GM19467 (cell line): ENCODE results near the gene NUP98.
"Not testable (repeated sequence)": the region's sequence is repeated elsewhere in the genome, so short reads cannot be mapped to it uniquely, and the experiment has no call there.

Experiments used
- ATAC-seq: cut with Tn5 transposase; IDR thresholded peaks from one replicate; pipeline ENCODE4 v1.9.1; 2021; ENCODE audit warnings: mild to moderate bottlenecking, moderate library complexity; ENCODE audit not compliant: unreplicated experiment

NUP98 gene

DNA sequence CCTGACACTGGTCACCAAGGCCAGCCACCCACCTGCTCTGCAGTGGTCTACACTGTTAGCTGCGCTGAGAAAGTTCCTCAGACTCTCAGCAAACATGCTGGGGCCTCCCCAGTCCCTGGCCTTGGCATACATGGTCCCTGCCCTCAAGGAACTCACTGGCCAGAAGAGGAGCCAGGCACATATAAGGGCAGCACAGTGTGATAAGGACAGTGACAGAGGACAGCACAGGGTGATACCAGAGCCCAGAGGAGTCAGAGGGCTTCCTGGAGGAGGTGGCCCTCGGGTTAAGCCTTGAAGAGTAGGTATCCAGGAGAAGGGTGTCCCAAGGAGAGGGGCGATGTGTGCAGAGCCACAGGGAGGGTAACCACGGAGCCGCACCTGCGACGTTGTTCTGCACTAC is 151.8 kb downstream of the NUP98 start:
- ATAC-seq: no peak

DNA sequence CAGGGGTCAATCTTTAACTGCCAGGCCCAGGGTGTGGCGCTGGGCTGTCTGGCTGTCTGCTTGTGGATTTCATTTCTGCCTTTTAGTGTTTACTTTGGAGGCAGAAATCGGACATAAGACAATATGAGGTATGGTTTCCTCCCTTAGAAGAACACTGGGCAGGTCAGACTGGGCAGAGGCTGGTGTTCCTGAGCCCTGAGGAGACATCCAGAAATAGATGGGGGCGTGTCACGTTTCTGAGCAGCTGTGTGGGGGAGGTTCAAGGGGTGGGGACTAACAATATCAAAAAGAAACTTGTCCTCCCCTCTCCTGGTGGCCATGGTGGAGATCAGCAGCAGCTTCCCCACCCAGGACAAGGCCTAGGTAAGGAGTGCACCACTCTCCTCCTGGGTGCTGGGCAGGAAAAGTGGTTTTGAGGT is 152.5 kb downstream of the NUP98 start, which contains the start of gene ART1:
TSS of gene ART1 (plus strand) at position 312 of the 419 bp plus-strand sequence. CDS start 14,086 bp downstream, outside the sequence.
- ATAC-seq: no peak

DNA sequence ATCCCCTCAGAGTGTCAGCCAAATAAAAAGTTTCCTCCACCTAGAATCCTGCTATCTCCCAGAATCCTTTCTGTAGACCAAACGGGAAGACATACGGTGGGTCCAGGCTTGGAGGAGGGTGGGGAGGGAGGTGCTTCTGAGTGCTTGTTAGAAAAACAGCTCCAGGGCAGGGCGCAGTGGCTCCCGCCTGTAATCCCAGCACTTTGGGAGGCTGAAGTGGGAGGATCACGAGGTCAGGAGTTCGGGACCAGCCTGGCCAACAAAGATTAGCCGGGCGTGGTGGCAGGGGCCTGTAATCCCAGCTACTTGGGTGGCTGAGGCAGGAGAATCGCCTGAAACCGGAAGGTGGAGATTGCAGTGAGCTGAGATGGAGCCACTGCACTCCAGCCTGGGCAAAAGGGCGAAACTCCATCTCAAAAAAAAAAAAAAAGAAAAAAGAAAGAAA is 154.2 kb downstream of the NUP98 start:
- ATAC-seq: not testable (repeated sequence)

DNA sequence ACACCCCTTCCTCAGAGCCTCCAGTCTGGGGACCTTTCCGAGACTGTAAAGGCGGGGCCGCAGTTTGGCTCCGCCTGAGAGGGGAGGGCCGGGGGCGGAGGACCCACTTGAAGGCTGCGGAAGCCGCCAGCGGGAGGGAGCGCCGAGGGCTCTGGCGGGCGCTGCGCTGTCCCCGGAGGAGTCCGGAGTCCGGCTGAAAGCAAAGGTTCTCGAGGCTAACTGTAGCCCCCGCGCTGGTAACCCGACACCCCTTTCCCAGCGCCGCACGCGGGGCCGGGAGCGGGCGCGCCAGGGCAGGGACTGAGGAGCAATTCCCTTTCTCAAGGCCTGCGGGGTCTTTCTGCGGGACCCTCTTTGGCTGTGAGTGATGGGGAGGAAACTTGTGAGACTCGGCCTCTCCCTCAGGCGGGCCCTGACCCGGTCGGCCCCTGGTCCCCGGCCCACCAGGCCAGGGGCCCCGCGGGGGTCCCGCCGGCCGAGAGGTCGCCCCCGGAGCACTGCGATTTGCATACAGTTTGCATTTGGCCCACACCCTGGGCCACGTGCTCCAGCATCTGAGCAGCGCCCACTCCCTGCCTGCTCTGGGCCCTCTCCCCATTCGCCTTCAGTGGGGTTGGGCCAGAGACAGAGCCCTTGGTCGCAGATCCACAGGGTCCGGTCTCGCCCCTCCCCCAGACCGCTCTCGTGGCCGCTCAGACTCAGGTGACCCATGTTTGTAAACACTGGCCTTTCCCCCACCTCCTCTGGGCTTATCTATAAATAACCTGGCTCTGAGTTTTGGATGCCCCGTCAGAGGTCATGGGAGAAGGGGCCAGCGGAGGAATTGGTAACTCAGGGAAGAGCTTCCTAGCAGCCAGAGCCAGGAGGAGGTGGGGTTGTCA is 155.0 kb downstream of the NUP98 start:
- no peak for ATAC-seq

DNA sequence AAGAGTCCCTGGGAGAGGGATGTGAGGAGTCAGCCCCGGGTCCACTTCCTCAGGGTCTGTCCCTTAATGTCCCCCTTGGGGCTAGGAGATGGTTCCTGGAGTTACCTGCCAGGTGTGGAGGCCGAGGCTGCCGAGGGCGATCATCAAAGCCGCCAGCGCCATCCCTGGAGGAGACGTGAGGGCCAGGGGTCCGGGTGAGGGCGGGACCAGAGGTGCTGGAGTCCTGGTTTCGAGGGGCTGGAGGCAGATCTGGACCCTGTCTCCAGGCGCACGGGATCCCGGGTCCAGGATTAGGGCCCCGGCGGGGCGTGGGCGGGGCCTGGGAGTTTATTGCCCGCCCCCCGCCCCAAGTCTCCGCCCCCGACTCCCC is 155.7 kb downstream of the NUP98 start, which contains the start of gene ART5:
TSS of gene ART5 (minus strand) at position 292 of the 370 bp plus-strand sequence. CDS start at position 162, 130 bp downstream.
- ATAC-seq: no peak

- no peak for ATAC-seq
These were observed 156.2 kb downstream of the NUP98 start for GRCh38 chr11:3641191-3641590.

GRCh38 chr11:3639841-3640240 is 157.5 kb downstream of the NUP98 start:
- ATAC-seq: no peak

GRCh38 chr11:3638513-3638912 is 158.8 kb downstream of the NUP98 start:
- ATAC-seq: no peak

GRCh38 chr11:3637201-3637600 is 160.2 kb downstream of the NUP98 start:
- ATAC-seq: no peak

DNA sequence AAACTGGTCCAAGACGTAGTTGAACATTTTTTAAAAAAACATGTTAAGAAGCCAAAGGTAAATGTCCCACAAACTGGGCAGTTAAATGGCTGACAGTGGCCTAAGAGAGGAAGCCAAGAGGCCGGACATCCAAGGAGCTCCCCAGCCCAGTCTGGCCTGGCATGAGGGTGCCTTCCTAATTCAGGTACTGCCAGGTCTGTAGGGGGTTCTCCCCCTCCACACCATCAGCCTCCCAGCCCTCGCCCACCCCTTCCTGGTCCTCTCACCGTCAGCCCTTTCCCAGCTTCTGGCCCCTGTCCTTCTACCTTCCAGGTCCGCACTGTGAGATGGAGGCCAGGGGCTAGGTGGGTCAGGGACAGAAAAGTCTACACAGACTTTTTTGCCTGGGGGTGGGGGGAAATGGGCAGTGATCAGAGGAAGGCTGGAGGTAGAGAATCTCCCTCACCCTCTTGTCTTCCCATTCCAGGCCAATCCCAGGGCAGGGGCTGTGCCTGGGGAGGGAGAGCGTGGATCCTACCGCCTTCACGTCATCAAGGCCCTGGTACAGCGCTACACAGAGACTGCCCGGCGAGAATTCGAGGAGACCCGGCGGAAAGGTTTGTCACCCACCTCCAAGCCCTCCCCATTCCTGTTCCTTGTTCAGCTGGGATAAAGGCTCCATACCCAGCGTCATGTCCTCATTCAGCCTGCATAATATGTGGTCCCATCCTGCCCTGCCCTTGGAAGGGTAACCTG is 161.5 kb downstream of the NUP98 start:
- ATAC-seq: no peak

GRCh38 chr11:3632070-3632660 is 165.2 kb downstream of the NUP98 start:
- no peak for ATAC-seq

DNA sequence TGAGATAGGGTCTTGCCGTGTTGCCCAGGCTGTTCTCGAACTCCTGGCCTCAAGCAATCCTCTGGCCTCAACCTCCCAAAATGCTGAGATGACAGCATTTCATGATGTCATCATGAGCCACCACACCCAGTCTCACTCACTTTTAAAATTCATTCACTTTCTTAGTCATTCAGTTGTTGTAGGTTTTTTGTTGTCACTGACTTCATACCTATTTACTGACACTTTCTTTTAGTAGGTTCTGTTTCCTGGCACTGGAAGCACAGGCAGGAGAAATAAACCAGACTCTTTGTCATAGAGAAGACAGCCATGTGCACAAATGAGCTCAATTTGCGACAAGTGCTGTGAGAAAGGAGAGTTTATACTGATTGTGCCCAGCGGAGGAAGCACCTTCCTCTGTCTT is 166.0 kb downstream of the NUP98 start:
- ATAC-seq: no peak

DNA sequence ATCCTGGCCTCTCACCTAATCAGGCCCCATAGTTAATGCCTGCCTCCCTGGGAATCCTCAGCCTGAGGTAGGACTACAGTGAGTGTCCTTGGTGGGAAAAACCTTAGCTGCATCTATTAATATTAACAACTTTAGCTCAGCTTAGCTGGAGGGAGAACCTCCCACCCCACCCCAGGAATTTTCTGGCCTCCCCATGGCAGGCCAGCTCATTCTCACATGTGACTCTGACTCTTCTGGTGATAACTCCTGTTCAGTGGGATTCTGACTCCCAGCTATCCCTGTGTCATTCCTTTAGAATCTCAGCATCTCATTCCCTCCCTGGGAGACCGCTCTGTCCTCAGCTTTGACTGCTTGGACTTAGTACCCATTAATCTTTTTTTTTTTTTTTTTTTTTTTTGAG is 170.1 kb downstream of the NUP98 start:
- ATAC-seq: no peak

DNA sequence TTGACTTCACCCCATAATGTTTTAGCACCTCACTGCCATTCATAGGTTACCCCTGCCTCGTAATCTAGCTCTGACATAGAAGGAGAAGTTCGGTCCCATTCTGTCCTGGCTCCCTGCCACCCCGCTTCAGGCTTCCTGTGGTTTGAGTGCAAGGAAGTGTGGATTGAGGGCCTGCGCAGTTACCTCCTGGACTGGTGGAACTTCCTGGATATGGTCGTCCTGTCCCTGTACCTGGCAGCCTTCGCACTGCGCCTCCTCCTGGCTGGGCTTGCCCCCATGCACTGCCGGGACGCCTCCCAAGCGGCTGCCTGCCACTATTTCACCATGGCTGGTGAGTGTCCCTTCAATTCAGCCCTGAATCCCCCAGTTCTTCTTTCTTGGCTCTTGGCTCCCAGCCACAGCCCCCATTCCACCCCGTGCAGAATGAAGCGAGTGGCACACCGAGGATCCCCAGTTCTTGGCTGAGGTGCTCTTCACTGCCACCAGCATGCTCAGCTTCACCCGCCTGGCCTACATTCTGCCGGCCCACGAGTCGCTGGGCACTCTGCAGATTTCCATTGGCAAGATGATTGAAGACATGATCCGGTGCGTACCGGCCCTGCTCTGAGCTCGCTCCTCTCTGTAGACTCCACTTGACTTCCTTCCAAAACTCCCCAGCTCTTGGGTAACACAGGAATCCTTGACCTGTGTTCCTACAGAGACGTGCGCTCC is 170.9 kb downstream of the NUP98 start:
- no peak for ATAC-seq
